ACC112 (cell line): Measurements from ENCODE around the gene RIOK3.

Experiments used
- H2AFZ ChIP-seq: fragments of 200-600 bp; sonication (generic); one replicate; pipeline ENCODE4 v1.6.0; 2017; ENCODE audit warnings: antibody characterized with exemption, low read length; ENCODE audit not compliant: unreplicated experiment
- H3K27ac ChIP-seq: fragments of 200-600 bp; sonication (generic); 2 replicates; pipeline ENCODE4 v1.5.1; 2014; ENCODE audit warnings: low read depth, mild to moderate bottlenecking, antibody characterized with exemption, low read length, moderate library complexity
- H3K27me3 ChIP-seq: fragments of 200-600 bp; sonication (generic); 2 replicates; pipeline ENCODE4 v1.6.1; 2014; ENCODE audit warnings: mild to moderate bottlenecking, antibody characterized with exemption, low read length, moderate library complexity, mixed read lengths; ENCODE audit not compliant: insufficient read depth
- H3K36me3 ChIP-seq: fragments of 200-600 bp; sonication (generic); 2 replicates; pipeline ENCODE4 v1.6.1; 2016; ENCODE audit warnings: mild to moderate bottlenecking, antibody characterized with exemption, low read length, moderate library complexity, mixed read lengths; ENCODE audit not compliant: insufficient read depth
- H3K4me1 ChIP-seq: fragments of 200-600 bp; sonication (generic); one replicate; pipeline ENCODE4 v1.6.1; 2016; ENCODE audit warnings: low read length, mixed read lengths; ENCODE audit not compliant: insufficient read depth, unreplicated experiment, control insufficient read depth
- H3K4me3 ChIP-seq: fragments of 200-600 bp; sonication (generic); 2 replicates; pipeline ENCODE4 v1.5.1; 2014; ENCODE audit warnings: mild to moderate bottlenecking, low read depth, low read length
- H3K79me2 ChIP-seq: fragments of 200-600 bp; sonication (generic); one replicate; pipeline ENCODE4 v1.6.0; 2016; ENCODE audit warnings: low read length; ENCODE audit not compliant: control insufficient read depth, unreplicated experiment, insufficient read depth

RIOK3 gene, protein sequence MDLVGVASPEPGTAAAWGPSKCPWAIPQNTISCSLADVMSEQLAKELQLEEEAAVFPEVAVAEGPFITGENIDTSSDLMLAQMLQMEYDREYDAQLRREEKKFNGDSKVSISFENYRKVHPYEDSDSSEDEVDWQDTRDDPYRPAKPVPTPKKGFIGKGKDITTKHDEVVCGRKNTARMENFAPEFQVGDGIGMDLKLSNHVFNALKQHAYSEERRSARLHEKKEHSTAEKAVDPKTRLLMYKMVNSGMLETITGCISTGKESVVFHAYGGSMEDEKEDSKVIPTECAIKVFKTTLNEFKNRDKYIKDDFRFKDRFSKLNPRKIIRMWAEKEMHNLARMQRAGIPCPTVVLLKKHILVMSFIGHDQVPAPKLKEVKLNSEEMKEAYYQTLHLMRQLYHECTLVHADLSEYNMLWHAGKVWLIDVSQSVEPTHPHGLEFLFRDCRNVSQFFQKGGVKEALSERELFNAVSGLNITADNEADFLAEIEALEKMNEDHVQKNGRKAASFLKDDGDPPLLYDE

DNA sequence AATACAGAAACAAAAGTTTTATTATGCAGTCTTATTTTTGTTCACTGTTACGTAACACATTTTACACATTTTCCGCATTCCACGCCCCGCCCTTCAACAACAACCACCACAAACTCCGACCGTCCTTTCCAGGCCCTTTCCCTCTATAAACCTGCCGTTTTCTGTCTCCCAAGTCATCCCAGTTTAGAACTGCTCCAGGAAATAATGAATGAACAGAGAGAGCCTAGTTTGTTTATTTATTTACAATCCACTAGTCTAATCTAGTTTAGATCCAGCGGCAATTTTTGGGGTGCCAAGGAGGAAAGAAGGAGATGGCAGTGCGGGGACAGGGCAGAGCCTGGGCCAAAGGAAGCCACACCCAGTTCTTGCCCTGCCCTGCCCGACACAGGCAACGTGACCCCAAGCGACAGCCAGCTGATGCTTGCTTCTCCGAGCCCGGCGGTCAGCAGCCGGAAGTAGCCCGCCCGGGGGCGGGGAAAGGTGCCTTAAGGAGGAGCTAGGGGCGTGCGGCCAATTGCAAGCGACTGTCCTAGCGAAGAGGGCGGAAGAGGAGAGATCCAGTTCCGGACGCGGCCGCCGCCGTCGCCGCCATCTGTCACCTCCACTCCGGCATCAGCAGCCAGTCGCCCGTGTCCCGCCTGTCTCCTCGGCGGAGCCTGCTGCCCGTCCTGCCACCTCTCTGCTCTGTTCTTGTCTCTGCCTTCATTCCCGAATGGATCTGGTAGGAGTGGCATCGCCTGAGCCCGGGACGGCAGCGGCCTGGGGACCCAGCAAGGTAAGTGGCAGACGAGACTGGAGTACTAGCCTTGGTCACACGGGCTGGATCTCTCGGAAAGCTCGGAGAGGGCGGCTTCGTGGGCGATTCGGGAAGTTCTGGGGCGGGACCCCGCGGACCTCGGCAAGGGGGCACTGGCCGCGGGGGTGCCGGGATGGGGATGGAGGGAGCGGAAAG is at the start of gene RIOK3:
RIOK3 (plus strand) TSS at position 560 of the 952 bp plus-strand sequence; CDS start at position 713, 153 bp downstream.
- H3K36me3 ChIP-seq = peaks cover 4% of the 10 kb centered on the region; the same call in 1 of the 2 replicates
- H3K4me3 ChIP-seq = peak within 1 kb of the TSS; percentile 93
- peak within 1 kb of the TSS; percentile 90 for H3K27ac ChIP-seq
- H2AFZ ChIP-seq = peak within 1 kb of the TSS; percentile 99
- no peaks in the 10 kb centered on the region for H3K27me3 ChIP-seq
- H3K79me2 ChIP-seq = peaks cover 49% of the 10 kb centered on the region
- peaks cover 32% of the 10 kb centered on the region for H3K4me1 ChIP-seq

DNA sequence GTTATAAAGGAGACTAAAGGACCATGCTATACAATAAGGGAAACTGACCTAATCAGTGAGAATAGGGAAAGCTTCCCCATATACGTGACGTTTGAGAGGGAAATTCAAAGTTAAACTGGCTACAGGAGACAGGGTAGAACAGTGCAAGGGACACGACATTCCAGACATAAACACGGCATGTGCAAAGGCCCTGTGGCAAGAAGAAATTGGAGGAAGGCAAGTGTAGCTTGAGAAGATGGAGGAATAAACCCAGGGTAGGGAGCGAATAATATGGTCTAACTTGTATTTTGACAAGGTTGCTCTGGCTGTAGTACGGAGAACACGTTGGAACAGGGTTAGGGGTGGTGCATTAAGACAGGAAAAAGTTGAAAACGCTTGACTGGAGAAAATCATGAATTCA is 49.8 kb upstream of the RIOK3 start:
- Histone ChIP-seq H3K4me3 (no peak overlapping the region), H2AFZ (no peak overlapping the region), H3K4me1 (peaks cover 32% of the 10 kb centered on the region), H3K27ac (no peak overlapping the region), H3K79me2 (no peaks in the 10 kb centered on the region), H3K36me3 (no peaks in the 10 kb centered on the region), H3K27me3 (no peaks in the 10 kb centered on the region)

DNA sequence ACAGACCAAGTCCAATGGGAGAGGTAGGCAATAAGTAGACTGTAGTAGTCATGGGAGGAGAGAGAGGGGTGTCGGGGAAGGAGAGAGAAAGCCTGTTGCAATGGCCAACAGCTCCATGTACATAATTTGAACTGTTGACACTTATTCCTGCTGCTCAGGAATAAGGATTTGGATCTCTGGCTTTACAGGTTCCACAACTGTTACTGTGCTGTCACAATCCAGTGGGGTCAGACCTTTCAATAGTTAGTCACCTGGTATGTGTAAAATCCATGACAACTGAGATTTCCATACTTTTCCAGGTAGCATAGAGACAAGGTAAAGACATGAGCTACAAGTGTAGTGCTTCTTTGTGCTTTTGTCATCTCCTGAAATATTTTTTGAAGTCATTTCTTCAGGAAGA is 47.5 kb upstream of the RIOK3 start:
- H3K36me3 ChIP-seq = no peaks in the 10 kb centered on the region
- H3K4me3 ChIP-seq = no peak overlapping the region
- peak overlapping the region; percentile 21; the same call in 1 of the 2 replicates for H3K27ac ChIP-seq

DNA sequence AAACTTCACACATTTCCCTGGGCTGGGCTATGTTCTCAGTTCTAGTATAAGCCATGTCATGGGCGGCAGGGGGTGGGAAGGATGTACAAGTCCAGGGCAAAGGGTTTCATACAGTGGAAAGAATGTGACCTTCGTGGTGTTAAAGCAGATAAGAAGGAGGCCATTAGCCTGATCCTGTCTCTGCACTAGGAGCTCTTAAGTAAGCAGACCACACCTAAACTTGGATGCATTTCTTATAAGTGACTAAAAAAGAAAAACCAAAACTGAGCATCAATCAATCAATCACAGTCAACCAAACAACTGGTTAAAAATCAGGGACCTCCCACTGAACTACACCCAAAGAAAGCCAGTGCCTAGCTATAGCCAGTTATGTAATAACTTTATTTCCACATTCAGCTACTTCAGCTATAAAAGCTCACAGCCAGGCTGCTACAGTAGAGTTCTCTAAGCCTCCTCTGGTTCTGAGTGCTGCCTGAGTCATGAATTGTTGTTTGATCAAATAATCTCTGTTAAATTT is 46.8 kb upstream of the RIOK3 start:
- H3K36me3 ChIP-seq = no peaks in the 10 kb centered on the region
- no peaks in the 10 kb centered on the region for H3K27me3 ChIP-seq
- no peak overlapping the region for H3K4me3 ChIP-seq
- no peaks in the 10 kb centered on the region for H3K79me2 ChIP-seq
- H2AFZ ChIP-seq = no peak overlapping the region
- peak overlapping the region; percentile 21; the same call in 1 of the 2 replicates for H3K27ac ChIP-seq
- H3K4me1 ChIP-seq = peaks cover 20% of the 10 kb centered on the region

More for the DNA sequence above, 47.5 kb upstream of the RIOK3 start:
- H3K79me2 ChIP-seq = no peaks in the 10 kb centered on the region
- H3K4me1 ChIP-seq = peaks cover 24% of the 10 kb centered on the region
- no peak overlapping the region for H2AFZ ChIP-seq
- H3K27me3 ChIP-seq = no peaks in the 10 kb centered on the region

DNA sequence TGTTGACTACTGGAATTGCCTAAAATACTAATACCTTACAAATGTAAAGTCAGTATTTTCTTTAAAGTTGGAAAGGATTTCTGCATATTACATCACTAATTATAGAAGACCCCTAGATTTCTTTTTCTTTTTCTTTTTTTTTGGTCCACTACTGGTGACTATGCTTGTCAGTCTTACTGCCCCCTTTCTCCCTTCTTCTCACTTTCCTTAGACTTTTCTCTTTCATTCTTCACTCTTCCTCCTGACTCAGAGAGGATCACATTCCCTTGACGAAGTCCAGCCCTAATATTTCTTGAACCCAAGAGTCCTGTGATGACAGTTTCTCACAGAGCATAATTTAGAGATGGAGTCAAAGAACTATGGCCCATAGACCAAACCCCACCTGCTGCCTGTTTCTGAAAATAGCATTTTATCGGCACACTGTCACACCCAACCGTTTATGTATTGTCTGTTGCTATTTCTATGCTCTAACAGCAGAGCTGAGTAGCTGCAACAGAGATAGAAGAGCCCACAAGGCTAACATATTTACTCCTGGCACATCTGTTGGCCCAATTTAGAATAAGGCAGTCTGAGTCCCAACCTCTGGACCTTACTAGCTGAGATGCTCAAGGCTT is 40.6 kb upstream of the RIOK3 start:
- Histone ChIP-seq H2AFZ (no peak overlapping the region), H3K4me1 (no peaks in the 10 kb centered on the region), H3K27me3 (no peaks in the 10 kb centered on the region), H3K36me3 (no peaks in the 10 kb centered on the region), H3K4me3 (no peak overlapping the region), H3K27ac (no peak overlapping the region), H3K79me2 (no peaks in the 10 kb centered on the region)

DNA sequence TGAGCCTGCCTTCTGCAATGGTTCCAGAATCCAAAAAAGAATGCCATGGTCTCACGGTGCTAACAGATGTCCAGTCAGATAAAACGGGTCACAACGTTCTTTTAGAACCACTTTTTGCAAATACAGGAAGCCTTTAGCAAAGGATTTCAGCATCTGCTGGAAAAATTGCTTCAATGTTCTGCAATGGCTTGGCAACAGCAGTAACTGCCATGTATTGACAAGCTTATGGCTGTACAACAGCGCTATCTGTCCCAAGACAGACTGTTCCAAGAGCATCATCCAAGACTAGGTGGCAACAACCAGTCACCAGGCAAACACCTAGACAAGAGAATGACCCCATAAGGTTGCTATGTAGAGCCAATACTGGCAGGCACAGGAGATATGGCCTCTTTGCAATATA is 37.6 kb upstream of the RIOK3 start:
- Histone ChIP-seq H3K79me2 (no peaks in the 10 kb centered on the region), H3K36me3 (no peaks in the 10 kb centered on the region), H3K4me3 (no peak overlapping the region), H3K27me3 (no peaks in the 10 kb centered on the region), H3K27ac (no peak overlapping the region), H3K4me1 (no peaks in the 10 kb centered on the region), H2AFZ (no peak overlapping the region)

DNA sequence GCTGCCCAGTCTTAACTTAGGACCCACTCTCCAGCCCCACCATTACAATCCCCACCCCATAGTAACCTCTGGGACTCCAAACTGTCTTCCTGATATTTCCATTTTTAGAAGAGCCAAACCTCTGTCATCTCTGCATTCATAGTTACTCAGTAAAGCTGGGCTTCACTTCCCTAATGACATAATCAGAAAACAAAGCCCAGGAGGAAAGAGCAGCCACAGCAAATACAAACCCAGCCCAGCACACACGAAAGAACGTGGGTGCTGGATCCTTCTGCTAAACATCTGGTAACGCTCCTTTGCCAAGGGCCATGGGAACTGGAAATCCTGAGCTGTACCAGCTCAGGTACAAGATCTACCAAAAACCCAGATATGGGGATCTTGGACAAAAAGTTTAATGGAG is 36.8 kb upstream of the RIOK3 start:
- H3K79me2 ChIP-seq = no peaks in the 10 kb centered on the region
- H3K36me3 ChIP-seq = no peaks in the 10 kb centered on the region
- no peak overlapping the region for H3K4me3 ChIP-seq
- H2AFZ ChIP-seq = no peak overlapping the region
- H3K27ac ChIP-seq = no peak overlapping the region
- H3K27me3 ChIP-seq = no peaks in the 10 kb centered on the region
- H3K4me1 ChIP-seq = no peaks in the 10 kb centered on the region

DNA sequence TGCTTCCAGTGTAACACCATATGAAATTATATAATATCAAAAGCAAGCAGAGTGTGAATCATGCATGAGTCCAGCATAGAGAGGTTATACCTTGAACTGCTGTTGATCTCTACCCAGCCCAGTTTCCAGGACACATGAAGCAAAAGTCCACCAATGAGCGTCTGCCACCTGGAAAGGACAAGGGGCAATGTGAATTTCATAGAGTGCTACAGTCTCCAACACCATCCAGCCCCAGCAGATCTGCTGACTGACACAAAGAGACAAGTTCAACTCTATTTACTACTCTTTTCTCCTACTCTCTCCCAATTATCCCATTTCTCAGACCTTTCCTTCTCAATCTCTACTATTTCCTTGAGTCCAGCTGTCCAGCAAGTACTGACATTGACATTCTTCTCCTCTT is 31.8 kb upstream of the RIOK3 start:
- no peaks in the 10 kb centered on the region for H3K27me3 ChIP-seq
- H3K36me3 ChIP-seq = no peaks in the 10 kb centered on the region
- peaks cover 15% of the 10 kb centered on the region for H3K4me1 ChIP-seq
- H3K27ac ChIP-seq = no peak overlapping the region
- no peak overlapping the region for H3K4me3 ChIP-seq
- no peaks in the 10 kb centered on the region for H3K79me2 ChIP-seq
- no peak overlapping the region for H2AFZ ChIP-seq

DNA sequence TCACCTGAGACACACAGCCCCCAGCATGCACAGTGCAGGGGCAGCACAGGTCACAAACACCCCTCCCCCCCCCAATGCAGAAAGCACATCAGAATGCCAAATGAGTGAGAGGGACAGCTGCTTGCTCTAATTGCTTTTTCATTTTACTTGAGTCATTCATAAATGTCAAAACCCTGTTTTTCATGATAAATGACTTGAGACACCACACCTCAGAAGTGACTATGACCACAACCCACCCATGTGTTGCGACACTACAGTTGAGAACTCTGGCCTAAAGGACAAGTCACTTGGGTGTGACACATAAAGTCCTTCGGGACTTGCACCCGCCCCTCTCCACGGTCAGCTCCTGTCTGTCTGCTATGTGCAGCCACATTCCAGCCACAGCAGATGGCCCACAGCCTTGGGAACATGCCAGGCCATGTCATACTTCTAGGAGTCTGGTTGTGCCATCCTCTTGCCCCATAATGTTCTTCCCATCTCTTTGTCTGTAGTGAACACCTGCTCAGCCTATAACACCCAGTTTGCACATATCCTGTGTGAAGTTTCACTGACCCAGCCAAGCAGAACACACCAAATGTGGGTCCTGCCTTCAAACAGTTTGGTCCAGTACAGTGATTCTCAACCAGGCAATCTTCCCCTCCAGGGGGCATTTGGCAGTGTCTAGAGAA is 30.2 kb upstream of the RIOK3 start:
- Histone ChIP-seq H3K36me3 (no peaks in the 10 kb centered on the region), H3K27me3 (no peaks in the 10 kb centered on the region), H3K27ac (no peak overlapping the region), H3K4me1 (peaks cover 15% of the 10 kb centered on the region), H2AFZ (no peak overlapping the region), H3K79me2 (no peaks in the 10 kb centered on the region), H3K4me3 (no peak overlapping the region)

DNA sequence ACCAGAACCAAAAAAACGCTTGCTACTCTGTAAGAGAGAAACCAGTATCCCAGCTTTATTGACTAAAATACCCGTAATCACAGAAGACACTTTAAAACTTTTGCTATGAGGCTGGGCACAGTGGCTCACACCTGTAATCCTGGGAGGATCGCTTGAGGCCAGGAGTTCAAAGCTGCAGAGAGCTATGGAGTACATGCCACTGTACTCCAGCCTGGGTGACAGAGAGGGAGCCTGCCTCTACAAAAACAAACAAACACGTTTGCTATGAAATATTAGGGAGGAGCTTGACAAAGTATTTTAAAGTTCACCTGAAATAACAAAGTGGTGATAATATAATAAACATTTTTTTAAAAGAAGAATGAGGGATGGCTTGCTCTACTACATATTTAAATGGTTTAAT is 28.5 kb upstream of the RIOK3 start:
- no peaks in the 10 kb centered on the region for H3K79me2 ChIP-seq
- H3K4me3 ChIP-seq = no peak overlapping the region
- no peak overlapping the region for H2AFZ ChIP-seq
- no peaks in the 10 kb centered on the region for H3K36me3 ChIP-seq
- peaks cover 15% of the 10 kb centered on the region for H3K4me1 ChIP-seq
- H3K27me3 ChIP-seq = no peaks in the 10 kb centered on the region
- no peak overlapping the region for H3K27ac ChIP-seq
